Stimulated activated CD4-positive, alpha-beta T cell treated with anti-CD3 and anti-CD28 coated beads, Interleukin-4, amount 100 ng/mL, for 24 hours (primary cell): Measurements from ENCODE around the gene BFSP2.
A peak's percentile ranks its signal among the peaks of the same experiment; 100 is the strongest.
"Not testable (repeated sequence)": the region's sequence is repeated elsewhere in the genome, so short reads cannot be mapped to it uniquely, and the experiment has no call there.

ENCODE experiments used
- DNase-seq: peaks from one replicate; pipeline ENCODE4 v3.0.0-alpha.2; 2020

The BFSP2 gene

GRCh38 chr3:133487920-133488540 is 88.2 kb downstream of the BFSP2 start:
- DNase-seq, result peak; percentile 67

DNA sequence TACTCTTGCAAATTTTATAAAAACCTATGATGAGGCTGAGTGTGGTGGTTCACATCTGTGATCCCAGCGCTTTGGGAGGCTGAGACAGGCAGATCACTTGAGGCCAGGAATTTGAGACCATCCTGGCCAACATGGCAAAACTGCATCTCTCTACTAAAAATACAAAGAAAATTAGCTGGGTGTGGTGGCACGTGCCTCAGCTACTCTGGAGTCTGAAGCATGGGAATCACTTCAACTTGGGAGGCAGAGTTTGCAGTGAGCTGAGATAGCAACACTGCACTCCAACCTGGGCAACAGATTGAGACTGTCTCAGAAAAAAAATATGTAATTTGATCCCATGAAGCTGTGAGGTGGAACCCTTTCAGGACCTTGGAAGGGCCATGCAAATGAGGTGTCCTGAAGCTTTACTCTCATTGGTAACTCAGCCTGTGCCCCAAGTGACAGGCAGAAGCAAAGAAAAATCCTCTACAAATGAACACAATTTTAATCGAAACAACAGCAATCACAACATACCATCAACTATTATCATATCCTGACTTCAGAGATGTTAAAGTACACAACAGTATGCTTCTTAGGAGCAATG is 89.0 kb downstream of the BFSP2 start:
- DNase-seq, result no peak

DNA sequence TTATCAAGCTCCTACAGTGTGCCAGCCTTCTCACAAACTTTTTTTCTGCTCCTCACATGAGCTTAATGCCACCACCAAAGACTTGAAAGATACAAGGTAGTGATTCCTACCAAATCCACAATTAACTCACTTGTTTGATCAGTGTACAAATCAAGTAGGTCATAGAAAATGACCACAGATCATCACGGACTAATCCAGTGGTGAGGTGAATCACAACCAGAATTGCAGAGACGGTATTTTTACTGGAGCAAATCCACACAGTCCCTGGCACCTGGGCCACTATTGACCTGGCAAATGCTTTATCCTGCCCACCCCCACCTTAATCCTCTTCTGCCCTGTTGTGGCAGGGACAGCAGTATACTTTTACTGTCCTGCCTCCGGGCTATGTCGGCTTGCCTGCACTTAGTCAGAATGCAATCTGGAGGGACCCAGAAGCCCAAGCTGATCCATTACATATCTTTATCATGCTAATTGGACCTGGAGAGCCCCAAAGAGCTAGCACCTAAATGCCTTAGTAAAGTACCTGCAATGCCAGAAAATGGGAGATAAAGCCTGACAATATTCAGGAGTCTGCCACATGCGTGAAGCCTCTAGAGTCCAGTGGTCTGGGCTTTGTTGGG is 89.7 kb downstream of the BFSP2 start:
- DNase-seq, result no peak

DNA sequence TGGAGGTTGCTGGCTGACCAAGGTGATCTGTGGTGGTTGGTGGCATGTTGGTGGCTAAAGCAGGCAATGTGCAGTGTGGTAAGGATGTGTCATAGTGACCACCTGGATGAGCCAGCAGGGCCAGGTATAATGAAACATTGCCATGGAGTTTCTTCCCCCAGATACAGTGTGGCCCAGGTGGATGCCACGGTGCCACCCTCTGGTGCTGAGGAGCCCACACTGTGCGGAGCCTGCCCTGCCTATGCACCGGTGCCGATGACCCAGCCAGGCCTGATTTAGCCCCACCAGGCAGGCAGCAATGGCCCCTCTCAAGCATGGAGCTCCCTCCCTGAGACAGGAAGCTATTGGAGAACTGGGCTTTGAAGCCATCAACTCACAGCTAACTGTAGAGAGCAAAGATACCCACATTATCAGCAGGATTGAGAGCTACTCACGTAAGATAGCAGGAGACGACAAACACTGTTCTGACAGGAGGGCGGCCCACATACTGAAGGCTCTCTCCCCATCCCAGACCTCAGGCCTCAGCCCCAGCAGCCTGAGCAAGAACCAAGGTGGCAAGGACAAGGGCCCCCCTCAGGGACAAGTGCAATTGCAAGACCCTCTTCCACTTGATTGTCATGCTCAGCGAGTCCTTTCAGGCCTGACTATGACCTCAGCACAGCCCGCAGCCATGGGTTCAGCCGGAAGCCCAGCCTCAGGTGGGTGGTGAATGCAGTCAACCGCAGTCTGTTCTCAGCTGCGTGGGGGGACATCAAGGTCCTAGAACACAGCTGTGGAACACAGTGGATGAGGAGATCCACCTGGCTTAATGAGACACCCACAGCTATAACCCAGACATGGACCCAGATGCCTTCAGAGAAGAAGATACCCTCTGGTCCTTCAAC is 90.9 kb downstream of the BFSP2 start:
- DNase-seq, result peak; percentile 69

DNA sequence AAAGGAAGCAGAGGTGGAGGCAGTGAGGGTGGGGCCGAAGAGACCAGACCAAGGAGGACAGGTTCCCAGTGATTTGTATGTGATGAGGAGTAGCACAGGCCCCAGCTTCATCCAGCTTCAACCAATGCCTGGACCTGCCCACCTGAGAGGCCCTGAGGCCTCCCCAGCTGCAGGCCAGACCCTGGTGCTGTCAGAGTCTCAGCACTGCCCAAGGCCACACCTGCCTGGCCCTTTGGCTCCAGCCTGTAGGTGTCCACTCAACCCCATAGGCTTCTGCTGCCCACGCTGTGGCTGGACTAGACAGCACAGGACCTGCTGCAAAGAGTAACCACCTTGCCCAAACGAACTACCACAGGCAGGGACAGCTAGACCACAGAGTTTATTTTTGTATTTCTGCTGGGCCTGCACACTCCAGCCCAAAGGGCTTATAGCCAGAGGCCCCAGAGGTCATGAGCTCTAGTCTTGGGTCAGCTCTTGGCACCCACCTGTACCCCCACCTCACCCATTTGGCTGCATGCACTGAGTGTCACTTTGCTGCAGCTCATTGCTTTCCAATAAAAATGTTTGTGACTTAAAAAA is 91.7 kb downstream of the BFSP2 start:
- DNase-seq, result no peak

DNA sequence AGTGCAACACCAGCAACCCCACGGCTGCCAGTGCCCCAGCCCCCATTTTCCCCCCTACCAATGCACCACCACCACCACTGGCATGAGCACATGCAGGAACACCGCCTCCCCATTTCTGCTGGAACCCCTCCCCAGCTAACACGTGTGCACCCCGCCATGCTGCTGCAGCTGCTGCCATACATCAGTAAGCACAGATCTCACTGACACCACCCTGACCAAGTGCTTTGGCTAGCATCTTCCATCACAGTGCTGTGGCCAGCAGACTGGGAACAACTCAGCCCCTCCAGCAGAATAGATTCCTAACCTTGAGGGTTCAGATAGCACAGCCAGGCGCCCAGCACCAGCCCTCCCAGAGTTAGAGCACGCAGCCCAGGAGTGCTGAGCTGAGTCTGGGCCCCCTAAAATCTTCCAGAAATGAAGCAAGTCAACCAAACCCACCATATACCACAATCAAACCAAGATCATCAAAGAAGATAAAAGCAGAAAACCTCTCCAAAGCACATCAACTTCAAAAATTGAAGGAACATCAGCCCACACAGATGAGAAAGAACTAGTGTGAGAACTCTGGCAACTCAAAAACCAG is 92.4 kb downstream of the BFSP2 start:
- no peak for DNase-seq

DNA sequence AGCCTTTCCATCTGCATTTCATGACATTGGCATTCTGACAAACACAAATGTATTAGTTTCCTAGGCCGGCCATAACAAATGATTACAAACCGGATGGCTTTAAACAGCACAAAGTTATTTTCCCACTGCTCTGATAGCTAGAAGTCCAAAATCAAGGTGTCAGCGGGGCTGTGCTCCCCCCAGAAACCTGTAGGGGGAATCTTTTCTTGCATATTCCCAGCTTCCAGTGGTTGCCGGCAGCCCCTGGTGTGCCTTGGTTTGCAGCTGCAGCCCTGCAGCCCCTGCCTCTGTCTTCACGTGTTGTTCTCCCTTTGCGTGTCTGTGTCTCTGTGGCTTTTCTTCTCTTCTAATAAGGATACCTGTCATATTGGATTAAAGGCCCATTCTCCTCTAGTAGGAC is 94.6 kb downstream of the BFSP2 start:
- DNase-seq, result no peak

- not testable (repeated sequence) for DNase-seq
Measured at GRCh38 chr3:133502542-133502941, 102.7 kb downstream of the BFSP2 start.

DNA sequence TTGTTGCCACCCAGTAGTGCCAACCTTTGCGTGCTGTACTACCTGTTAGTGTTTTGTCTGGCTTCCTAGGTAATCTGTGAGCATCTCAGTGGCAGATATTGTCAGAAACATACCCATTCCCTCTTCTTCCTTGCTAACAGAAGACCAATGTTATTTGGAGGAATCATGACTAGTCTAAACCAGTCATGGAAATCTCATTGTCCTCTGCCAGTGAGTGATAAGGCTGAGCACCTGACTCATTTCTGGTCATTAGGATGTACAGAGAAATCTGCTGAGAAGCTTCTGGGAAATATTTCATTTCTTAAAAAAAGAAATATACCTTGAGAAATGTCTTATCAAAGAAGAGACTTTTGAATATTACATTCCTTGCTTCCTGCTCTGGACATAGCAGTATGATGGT is 103.6 kb downstream of the BFSP2 start:
- no peak for DNase-seq

DNA sequence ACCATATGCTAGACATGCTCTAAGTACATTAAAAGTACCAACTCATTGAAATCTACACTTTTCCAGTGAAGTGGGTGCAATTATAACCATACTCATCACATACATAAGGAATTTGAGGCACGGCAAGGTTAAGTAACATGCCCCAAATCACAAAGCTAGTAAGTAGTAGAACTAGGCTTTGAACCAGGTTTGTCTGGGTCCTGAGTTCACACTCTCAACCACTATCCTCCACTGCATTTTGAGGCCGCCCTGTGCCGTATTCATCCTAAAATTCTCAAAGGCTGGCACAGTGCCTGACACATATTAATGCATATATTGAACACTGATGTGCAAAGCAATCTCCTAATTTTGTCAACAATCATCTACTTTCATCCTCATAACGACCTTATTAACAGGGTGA is 104.9 kb downstream of the BFSP2 start:
- no peak for DNase-seq

- no peak for DNase-seq
Measured at GRCh38 chr3:133505813-133506212, 106.0 kb downstream of the BFSP2 start.

- peak; percentile 21 for DNase-seq
Measured at GRCh38 chr3:133506215-133506901, 106.5 kb downstream of the BFSP2 start.

- DNase-seq, result no peak
Measured at GRCh38 chr3:133509488-133509887, 109.6 kb downstream of the BFSP2 start.

- no peak for DNase-seq
Measured at GRCh38 chr3:133512416-133513089, 112.7 kb downstream of the BFSP2 start.

- no peak for DNase-seq
Measured at GRCh38 chr3:133514418-133514817, 114.6 kb downstream of the BFSP2 start.

- no peak for DNase-seq
Measured at GRCh38 chr3:133515127-133515526, 115.3 kb downstream of the BFSP2 start.

DNA sequence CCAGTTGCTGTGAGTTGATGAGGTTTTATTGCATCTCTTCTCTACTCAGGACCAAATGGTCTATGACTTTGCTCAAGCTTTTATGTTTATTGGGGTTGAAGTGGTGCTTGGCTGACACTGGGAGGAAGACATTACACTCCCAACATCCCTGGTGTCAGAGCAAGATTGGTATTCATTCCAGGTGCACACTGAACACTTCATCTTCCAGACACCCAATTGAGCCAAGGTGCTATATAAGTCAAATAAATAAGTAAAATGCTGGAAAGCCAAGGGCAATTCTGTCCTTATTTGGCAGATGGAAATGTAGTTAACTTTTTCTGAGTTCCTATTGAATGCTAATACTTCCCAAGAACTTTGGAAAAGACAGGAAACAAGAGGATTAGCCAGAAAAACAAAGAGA is 120.4 kb downstream of the BFSP2 start:
- no peak for DNase-seq

GRCh38 chr3:133520938-133521337 is 121.1 kb downstream of the BFSP2 start:
- not testable (repeated sequence) for DNase-seq

GRCh38 chr3:133521946-133522345 is 122.1 kb downstream of the BFSP2 start:
- no peak for DNase-seq

GRCh38 chr3:133523758-133524157 is 123.9 kb downstream of the BFSP2 start:
- not testable (repeated sequence) for DNase-seq
